NCI-H510A (cell line): Measurements from ENCODE around the gene ALK.
"Not testable (repeated sequence)": the region's sequence is repeated elsewhere in the genome, so short reads cannot be mapped to it uniquely, and the experiment has no call there.

Source experiments
- DNase-seq: peaks from one replicate; lab custom pipeline; 2025; lab: John Stamatoyannopoulos, UW

The ALK gene

DNA sequence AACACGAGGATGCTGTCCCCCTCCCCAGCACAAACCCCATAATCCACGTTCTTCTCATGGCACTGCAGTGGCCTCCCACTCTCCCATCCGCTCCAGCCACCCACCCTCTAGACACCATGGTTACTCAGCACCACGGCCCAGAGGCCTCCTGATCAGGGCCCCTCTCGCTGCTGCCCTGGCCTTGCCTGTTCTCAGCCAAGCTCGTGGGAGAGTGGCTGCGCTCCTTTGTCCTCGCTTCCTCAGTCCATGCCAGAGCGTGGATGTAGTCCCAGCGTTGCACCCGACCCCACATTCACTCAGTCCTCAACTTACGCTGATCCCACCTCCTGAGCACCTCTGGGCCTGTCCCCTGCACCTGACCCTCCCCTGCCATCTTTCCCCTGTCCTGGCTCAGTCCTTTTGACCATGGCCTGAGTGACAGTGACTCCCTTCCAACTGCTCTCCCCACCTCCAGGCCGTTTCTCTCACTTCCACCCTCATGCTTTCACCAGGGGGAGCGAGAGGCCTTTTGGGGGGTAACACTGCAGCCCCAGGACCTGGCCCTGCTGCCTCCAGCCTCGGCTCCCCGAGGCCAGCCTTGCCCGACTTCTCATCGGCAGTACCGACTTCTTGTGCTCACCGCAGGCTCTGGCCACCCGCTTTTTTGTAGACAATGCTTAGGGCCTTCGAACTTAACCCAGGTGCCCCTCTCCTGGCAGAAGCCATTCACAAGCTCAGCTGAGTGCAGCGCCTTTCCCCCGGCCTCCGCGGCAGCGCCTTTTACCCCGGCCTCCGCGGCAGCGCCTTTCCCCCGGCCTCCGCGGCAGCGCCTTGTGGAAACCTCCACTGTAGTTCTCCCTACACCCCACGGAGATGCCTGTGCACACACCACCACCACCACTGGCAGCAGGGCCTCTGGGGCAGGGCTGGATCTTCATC, 674.7 kb downstream of the ALK start:
- no peak for DNase-seq

DNA sequence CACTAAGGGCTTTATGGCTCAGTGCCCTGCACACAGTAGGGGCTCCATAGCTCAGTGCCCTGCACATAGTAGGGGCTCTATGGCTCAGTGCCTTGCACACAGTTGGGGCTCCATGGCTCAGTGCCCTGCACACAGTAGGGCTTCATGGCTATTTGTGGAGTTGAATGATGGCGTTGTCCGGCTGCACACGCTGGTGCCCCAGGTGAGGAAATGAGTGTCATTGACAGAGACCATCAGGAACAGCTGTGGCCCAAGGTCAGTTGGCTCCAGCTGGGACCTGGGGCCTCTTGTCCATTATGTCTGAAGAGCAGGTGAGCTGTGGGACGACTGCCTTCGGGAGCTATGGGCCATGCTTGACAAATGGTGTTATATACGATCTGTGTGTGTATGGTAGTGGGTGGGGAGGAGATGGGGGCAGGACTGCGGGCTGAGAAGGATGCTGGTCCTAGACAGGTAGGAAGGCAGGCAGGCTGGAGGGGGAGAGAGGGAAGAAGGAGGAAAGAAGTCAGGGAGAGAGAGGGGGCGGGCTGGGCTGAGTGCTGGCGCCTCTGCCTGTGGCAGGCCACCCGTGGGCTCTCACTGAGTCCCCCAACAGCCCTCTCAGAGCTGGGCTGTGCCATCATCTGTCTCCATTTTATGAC, 675.5 kb downstream of the ALK start:
- no peak for DNase-seq

DNA sequence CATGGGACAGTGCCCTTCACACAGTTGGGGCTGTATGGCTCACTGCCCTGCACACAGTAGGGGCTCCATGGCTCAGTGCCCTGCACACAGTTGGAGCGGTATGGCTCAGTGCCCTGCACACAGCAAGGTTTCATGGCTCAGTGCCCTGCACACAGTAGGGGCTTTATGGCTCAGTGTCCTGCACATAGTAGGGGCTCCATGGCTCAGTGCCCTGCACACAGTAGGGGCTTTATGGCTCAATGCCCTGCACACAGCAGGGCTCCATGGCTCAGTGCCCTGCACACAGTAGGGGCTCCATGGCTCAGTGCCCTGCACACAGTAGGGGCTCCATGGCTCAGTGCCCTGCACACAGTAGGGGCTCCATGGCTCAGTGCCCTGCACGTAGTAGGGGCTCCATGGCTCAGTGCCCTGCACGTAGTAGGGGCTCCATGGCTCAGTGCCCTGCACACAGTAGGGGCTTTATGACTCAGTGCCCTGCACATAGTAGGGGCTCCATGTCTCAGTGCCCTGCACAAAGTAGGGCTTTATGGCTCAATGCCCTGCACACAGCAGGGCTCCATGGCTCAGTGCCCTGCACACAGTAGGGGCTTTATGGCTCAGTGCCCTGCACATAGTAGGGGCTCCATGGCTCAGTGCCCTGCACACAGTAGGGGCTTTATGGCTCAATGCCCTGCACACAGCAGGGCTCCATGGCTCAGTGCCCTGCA, 676.2 kb downstream of the ALK start:
- DNase-seq, result not testable (repeated sequence)

DNA sequence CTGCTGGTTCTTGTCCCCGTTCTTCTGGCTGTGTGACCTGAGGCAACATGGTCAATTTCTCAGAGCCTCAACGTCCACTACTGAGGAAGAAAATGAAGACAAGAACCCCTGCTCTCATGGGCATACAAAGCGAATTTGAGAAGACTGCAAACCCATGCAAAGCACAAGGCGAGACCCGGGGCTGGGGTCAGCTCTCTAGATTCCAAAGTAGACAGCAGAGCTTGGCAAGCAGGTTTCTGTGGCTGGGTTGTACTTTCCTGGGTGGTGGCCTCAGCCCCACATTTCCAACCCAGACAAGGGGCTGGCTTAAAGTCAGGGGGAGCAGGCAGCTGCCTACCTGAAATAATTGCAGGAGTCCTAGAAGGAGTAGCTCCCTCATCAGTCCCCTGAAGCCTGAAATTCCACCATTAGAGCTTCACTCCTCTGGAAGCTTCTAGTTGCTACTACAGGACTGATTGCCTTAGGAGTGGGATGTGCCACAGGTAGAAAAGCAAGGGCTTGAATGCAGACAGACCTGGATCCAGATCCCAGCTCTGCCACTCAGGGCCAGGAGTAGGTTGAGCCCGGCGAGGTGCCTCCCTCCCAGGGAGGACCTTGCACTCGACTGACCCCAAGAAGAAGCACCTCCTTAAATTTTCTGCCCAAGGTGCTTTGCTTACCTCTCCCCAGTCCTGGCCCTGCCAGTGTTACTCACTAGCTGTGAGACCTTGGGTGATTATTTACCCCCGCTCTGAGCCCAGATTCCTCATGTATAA, 678.6 kb downstream of the ALK start:
- no peak for DNase-seq

DNA sequence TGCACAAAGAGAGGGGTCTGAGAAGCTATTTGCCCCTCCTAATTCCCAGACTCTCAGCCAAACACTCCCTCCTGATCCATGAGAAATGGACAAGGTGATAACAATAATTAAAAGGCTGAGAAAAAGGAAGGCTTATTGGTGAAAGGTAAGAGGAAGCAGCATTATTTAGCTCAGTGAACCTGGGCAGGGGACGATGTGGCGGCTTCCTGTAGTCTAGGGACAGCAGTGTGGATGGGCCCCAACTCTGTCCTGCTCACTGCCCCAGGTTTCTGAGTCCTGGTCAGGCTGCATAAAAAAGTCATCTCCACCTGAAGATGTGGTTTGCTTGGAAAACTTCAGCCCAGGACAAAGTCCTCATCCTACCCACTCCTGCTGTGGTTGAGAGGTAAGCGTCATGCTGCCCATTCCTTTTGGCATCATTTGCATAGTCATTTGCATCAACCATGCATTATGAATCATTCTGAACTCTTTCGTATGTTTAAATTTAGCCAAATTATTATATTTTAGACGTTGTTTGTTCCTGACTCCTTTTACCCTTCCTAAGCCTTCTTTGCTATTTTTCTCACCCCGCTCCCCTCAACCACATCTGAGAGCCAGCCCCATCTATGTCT, 679.3 kb downstream of the ALK start:
- DNase-seq, result no peak

DNA sequence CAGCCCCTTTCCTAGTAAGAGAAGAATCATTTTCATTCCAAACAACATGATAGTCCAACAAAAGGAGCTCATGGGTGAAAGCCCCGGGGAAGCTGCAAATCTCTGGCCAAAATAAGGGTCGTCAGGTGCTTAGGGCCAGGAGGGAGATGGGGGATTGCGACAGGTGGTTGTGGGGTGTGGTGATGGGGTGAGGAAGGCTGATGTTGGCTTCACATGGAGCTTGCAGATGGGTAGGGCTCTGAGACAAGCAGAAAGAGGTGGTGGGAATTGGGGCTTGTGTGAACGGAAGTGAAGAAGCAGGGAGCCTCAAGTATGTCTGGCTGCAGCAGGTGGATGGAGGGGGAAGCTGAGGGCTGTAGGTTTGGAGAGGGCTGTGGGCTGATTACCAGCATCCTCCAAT, 680.0 kb downstream of the ALK start:
- DNase-seq, result no peak

DNA sequence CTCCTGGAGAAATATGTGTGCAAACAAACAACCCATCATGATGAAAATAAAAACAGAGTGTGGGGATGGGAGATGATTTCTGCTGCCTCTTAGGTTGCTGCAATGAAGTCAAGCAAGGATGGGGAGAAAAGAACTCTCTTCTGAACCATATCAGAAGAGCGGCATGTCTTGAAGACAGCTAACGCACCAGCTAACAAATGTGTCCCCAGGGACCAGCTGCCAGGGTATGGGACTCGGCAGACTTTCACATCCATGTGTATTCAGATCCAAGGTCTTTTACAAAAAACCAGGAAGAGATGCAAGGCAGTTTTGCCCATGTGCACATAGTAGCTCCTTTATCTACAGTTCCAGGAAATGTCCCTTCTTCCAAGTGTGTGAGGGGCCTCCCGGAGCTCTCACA, 680.8 kb downstream of the ALK start:
- no peak for DNase-seq

DNA sequence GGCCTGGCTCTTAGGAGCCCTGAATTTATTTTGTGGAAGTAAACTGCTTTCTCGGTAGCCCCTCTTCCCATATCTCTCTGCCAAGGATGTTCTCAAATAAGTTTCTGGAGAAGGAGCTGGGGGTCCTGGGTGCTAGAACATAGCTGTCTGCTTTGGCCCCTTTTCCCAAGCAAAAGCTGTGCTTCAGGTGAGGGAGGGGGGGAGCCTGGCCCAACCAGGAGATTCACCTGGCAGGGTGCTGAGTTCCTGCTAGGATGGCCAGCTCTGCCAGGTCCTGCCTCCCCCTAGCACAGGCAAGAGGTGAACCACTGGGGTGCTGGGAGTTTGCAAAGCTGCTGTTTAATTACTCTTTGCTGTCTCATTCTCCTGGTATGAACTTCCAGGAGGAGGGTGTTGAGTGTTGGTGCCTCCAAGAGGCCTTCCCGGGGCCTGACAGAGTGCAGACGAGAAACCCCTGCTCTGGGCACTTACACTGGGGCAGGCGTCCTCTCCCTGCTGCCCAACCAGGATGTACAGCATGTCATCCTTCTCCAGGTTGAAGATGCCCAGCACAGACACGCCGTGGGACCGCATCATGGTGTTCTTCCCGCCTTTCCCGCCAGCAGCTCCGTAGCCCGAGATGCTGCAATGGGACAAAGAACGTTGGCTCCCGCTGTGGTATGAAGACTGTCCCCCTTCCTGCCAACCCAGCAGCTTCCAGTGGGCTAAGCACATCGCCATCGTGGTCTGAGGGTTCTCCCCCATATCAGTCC, 682.0 kb downstream of the ALK start:
- DNase-seq, result no peak

DNA sequence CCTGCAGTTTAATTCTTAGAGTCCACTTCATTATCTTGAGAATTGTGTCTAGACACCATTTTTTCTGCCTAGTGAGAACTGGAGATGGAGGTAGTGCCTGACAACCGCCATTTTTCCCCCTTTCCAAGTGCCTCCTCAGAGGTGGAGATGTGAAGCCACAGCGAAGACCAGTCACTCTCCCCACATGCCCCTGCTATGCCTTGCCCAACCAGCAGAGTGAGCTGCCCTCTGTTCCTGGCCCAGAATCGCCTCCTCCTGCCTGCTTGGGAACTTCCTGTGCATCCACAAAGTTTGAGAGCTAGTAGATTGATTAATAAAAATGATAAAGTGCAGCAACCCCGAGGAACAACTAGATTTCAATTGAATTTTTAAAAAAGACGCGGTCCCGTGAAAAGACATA, 682.9 kb downstream of the ALK start:
- DNase-seq, result no peak

DNA sequence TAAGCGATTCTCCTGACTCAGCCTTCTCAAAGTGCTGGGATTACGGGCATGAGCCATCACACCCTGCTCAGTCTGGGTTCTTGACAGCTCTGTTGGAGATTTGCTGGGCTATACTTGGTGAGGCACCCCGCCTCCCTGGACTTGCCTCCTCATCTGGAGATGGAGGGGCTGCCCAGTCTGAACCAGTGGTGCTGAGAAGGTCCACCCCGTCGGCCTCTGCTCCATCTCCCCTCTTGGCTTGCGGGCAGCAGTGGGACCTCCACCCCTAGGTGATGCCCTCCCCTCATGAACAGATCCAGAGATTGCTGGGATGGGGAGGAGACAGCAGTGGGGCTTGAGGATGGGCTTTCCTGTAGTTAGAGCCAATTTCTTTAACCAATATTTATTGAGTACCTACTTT, 685.3 kb downstream of the ALK start:
- no peak for DNase-seq

DNA sequence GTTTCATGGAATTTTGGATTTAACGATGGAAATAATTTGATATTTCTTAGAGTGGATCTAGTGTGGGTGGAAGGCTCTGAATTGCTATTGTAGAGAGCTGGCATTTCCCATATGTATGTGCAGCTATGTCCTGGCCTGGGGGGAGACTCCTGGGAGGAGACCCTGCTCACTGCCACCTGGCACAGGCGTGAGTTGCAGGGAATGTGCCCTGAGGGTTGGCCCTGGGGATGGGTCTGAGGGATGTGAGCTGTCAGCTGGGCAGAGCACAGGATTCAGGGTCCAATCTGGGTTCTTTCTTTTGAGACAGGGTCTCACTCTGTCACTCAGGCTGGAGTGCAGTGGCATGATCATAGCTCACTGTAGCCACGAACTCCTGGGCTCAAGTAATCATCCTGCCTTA, 686.0 kb downstream of the ALK start:
- no peak for DNase-seq

DNA sequence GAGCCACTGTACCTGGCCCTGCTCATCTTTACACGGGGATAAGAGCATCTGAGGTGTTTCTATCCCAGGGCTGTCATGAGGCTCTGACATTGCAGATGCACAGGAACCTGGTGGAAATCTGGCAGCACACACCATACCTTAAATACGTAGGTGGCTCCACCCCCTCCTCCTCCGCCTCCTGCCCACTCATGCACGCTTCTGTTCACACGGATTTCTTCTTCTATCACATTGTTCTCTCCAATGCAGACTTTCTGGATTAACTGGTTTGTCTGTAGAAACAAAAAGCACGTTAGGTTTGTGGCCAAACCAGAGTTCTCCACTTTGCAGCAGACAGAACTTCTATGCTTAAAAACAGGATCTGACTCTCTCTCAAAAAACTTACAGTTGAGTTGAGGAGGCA, 688.0 kb downstream of the ALK start:
- peak; percentile 58 for DNase-seq

DNA sequence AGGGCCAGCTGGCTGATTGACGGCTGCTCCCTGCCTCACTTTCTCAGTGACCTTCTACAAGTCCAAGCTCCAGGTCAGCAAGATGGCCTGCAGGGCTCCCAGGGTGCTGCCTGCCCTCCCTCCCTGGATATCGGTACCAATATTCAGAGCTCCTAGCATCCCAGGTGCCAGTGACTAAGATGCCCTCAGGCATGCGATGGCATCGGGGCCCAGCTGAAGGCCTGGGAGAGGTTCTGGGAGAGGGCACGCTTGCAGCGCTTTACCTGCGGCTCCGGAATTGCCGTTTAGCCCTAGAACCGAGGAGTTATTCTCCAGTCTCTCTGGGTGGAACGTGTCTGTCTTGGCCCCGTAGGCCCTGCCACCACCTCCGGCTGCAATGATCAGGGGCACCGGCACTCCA, 689.3 kb downstream of the ALK start:
- DNase-seq, result no peak

DNA sequence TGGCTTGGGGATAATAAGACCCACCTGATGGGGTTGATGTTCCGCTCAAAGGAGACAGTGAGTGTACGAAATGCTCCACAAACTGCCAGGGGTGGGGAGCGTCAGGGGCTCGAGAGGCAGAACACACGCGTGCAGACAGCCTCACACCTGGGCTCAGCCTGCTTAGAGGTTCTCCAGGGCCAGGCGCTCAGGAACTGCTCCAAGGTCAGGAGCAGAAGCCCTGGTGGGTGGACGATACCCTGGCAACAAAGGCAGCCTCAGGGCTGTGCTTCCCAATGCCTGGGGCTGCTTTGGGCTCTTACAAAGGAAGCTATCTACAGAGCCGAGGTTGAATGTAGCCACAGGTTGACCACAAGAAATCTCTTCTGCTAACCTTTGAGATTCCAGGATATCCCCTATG, 691.7 kb downstream of the ALK start:
- DNase-seq, result no peak

DNA sequence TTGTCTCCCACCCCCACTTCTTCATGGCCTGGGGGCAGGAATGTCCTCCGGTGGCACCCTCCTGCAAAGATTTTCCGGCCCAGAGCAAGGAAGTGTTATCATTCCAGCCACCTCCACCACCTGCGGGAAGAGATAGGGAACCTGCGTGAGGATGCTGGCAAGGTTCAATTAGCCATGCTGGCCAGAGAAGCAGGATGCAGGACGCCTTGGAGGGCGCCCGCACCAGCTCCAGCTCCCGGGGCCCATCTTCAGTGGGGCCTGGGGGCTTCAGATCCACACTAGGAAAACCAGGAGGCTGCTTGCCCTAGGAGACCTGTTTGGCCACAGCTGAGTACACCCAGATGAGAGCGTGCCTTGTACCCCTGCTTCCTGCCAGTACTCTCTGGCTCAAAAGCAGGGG, 692.4 kb downstream of the ALK start:
- no peak for DNase-seq

DNA sequence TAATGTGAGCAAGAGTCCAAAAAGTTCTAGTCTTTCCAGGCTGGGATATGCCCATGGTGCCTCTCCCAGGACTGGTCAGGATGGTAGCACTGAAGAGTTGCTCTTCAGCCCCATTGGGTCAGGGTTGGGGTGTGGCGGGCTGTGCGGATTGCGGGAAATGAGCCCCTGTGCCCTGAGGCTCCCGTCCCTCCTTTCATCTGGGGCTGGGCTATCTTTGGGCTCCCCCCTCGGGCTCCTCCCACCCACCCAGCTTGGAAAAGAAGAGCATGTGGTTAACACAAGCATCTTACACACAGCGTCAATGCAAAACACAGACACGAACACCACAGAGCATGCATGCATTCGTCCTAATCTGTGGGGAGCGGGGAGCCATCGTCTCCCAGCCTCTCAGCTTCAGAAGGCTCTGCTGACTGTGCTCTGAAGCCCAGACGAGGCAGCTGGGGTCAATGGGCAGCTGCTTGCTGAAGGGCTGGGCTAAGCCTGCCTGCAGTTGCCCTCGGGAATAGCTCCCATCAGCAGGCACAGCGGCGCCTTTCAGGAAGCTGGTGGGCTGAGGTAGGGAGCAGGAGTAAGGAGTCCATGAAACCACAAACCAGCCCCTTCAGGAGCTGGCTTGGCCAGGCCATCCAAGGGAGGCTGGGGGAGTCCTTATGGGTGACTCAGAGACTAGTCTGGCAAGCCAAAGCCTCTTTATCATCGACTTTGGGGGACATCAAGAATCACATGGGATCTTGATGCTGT, 693.3 kb downstream of the ALK start:
- DNase-seq, result no peak

DNA sequence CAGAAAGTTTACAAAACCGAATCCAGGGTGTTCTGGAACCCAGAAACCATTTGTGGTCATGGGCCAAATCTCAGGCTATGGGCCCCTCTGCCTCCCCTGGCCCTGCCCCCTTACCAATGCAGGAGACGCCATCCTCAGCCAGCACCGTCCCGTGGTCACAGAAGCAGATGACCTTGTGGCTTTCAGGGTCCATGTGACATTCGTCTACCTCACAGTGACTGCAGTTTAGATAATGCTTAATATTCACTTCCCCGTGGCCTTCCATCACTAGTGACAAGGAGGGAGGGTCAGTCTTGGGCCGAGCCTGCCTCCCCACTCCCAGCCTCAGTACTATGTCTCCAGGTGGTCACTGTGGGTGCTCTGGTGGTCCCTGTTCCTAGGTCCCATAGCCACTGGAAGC, 694.6 kb downstream of the ALK start:
- DNase-seq, result no peak

DNA sequence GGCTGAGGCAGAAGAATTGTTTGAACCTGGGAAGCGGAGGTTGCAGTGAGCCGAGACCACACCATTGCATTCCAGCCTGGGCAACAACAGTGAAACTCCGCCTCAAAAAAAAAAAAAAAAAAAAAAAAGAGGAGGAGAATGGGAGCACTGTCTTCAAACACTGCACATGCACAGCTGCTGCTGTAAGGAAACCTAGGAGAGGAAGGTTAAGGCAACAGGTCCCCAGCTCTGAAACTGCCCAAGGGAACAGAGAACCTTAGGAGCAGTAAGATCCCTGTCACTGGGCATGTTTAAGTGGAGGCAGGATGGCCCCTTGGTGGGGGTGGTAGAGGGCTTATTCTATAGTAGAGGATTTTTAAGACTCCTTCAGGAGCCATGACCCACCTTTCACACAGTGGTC, 695.0 kb downstream of the ALK start:
- no peak for DNase-seq

DNA sequence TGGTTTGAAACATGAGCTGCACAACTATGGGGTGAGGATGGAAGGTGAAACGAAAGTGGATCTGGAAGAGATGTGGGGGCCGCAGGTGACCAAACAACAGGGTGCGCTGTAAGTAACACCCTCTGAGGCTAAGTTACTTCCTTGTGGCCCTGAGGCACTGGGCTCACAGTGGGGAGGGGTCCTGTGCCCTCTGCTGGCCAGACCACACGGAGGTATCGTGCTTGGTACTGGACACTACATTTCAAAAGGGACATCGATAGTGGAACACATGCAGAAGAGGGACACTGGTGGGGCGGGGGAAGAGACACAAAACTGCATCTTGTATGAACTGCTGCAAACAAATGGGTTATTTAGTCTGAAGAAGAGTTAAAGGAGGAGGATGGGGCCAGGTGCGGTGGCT, 695.6 kb downstream of the ALK start:
- DNase-seq, result no peak
